Hepatocyte (in vitro differentiated cells): ENCODE data around the gene SLC41A3.
"Not testable (repeated sequence)": the region's sequence is repeated elsewhere in the genome, so short reads cannot be mapped to it uniquely, and the experiment has no call there.

Experiments used
- EZH2 ChIP-seq: fragments of 200-600 bp; sonication (generic); IDR thresholded peaks from 2 replicates; pipeline ENCODE4 v1.6.1; 2016; ENCODE audit warnings: antibody characterized with exemption, mild to moderate bottlenecking, borderline replicate concordance
- TF ChIP-seq, protein P1 (sequence below): fragments of 200-600 bp; sonication (generic); IDR thresholded peaks from 2 replicates; pipeline ENCODE4 v1.5.1; 2016; ENCODE audit warnings: antibody characterized with exemption, mild to moderate bottlenecking; ENCODE audit not compliant: poor library complexity

DNA sequence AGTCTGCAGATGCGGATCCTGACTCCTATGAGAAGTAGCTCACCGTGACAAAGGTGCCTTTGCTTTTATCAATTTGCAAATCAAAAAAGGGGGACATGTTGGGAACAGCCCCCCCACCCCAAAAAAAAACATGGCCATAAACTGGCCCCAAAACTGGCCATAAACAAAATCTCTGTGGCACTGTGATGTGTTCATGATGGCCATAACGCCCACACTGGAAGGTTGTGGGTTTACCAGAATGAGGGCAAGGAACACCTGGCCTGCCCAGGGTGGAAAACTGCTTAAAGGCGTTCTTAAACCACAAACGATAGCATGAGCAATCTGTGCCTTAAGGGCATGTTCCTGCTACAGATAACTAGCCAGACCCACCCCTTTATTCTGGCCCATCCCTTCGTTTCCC is 12.3 kb upstream of the SLC41A3 start:
- TF ChIP-seq, protein P1, sequence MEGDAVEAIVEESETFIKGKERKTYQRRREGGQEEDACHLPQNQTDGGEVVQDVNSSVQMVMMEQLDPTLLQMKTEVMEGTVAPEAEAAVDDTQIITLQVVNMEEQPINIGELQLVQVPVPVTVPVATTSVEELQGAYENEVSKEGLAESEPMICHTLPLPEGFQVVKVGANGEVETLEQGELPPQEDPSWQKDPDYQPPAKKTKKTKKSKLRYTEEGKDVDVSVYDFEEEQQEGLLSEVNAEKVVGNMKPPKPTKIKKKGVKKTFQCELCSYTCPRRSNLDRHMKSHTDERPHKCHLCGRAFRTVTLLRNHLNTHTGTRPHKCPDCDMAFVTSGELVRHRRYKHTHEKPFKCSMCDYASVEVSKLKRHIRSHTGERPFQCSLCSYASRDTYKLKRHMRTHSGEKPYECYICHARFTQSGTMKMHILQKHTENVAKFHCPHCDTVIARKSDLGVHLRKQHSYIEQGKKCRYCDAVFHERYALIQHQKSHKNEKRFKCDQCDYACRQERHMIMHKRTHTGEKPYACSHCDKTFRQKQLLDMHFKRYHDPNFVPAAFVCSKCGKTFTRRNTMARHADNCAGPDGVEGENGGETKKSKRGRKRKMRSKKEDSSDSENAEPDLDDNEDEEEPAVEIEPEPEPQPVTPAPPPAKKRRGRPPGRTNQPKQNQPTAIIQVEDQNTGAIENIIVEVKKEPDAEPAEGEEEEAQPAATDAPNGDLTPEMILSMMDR, result not testable (repeated sequence)
- not testable (repeated sequence) for TF ChIP-seq EZH2
